Activated CD4-positive, alpha-beta T cell treated with anti-CD3 and anti-CD28 coated beads, Interleukin-2, amount 10 ng/mL, durations not matched to agents 24 days and 14 days (primary cell): Measurements from ENCODE around the gene JAKMIP1. TPM values are rescaled to one million over a fixed set of nuclear protein-coding genes. Genes with fewer than 3 reads are reported as not detected.
"Not testable (repeated sequence)": the region's sequence is repeated elsewhere in the genome, so short reads cannot be mapped to it uniquely, and the experiment has no call there.

Experiments
- DNase-seq: peaks from one replicate; pipeline ENCODE4 v3.0.0; 2022
- H3K27ac Mint-ChIP-seq: one replicate; pipeline ENCODE4 v1.8.0; 2022; ENCODE audit warnings: mild to moderate bottlenecking, mixed read lengths
- H3K27me3 Mint-ChIP-seq: one replicate; pipeline ENCODE4 v1.8.0; 2022; ENCODE audit warnings: mixed read lengths
- H3K36me3 Mint-ChIP-seq: one replicate; pipeline ENCODE4 v1.8.0; 2022; ENCODE audit warnings: low read depth, mild to moderate bottlenecking, mixed read lengths
- H3K4me1 Mint-ChIP-seq: one replicate; pipeline ENCODE4 v1.8.0; 2021; ENCODE audit warnings: mixed read lengths
- H3K4me3 Mint-ChIP-seq: one replicate; pipeline ENCODE4 v1.8.0; 2022; ENCODE audit warnings: mild to moderate bottlenecking, moderate library complexity, mixed read lengths
- H3K9me3 Mint-ChIP-seq: one replicate; pipeline ENCODE4 v1.8.0; 2021; ENCODE audit warnings: mixed read lengths
- intact Hi-C: fragments of 100-400 bp; cut with micrococcal nuclease; formaldehyde crosslinking; loops from one replicate; pipeline ENCODE4 v1.15.1; 2023
- total RNA-seq: library from RNA; stranded (reverse); gene quantifications from 2 replicates; pipeline ENCODE4 v1.2.3, GENCODE V29; 2022

The JAKMIP1 gene
- total RNA-seq, 1 donor from 2014 or later, result 10.3 TPM

- H3K4me3 Mint-ChIP-seq, result no peak overlapping the region
- intact Hi-C loops, result no loop called here
- no peaks in the 10 kb centered on the region for H3K27me3 Mint-ChIP-seq
- DNase-seq, result no peak
- peaks cover 28% of the 10 kb centered on the region for H3K36me3 Mint-ChIP-seq
- H3K4me1 Mint-ChIP-seq, result peaks cover 23% of the 10 kb centered on the region
- peaks cover 6% of the 10 kb centered on the region for H3K9me3 Mint-ChIP-seq
- no peak overlapping the region for H3K27ac Mint-ChIP-seq
These were observed 51.7 kb downstream of the JAKMIP1 start for GRCh38 chr4:6148506-6149205.

DNA sequence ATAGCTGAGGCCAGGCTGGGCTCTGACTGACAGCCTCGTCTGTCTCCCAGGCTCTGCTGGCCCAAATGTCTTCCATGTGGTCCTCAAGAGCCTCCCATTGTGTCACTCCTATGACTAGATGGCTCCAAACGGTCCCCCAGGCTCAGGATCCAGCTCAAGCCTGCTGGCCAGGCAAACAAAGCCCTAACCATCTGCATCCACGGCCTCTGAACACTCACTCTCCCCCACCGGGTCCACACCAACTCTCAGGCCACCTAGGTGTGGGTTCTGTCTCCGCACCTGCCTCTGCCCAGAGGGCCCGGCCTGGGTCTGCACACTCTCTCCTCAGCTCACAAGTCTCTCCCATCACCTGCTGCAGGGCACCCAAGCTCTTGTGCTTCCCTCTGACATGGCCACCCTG, 52.9 kb downstream of the JAKMIP1 start:
- no peak overlapping the region for H3K4me3 Mint-ChIP-seq
- H3K27ac Mint-ChIP-seq, result no peak overlapping the region

GRCh38 chr4:6143603-6144181, 56.7 kb downstream of the JAKMIP1 start:
- H3K9me3 Mint-ChIP-seq, result peaks cover 6% of the 10 kb centered on the region
- intact Hi-C loops, result no loop called here
- DNase-seq, result no peak
- H3K27ac Mint-ChIP-seq, result no peak overlapping the region
- peaks cover 18% of the 10 kb centered on the region for H3K36me3 Mint-ChIP-seq
- H3K4me1 Mint-ChIP-seq, result no peaks in the 10 kb centered on the region
- H3K27me3 Mint-ChIP-seq, result no peaks in the 10 kb centered on the region
- no peak overlapping the region for H3K4me3 Mint-ChIP-seq

More for the DNA sequence above, 52.9 kb downstream of the JAKMIP1 start:
- Mint-ChIP-seq H3K4me1 (peaks cover 14% of the 10 kb centered on the region), H3K9me3 (peaks cover 6% of the 10 kb centered on the region), H3K36me3 (peaks cover 25% of the 10 kb centered on the region), H3K27me3 (no peaks in the 10 kb centered on the region)
- intact Hi-C loops, result no loop called here
- DNase-seq, result no peak

DNA sequence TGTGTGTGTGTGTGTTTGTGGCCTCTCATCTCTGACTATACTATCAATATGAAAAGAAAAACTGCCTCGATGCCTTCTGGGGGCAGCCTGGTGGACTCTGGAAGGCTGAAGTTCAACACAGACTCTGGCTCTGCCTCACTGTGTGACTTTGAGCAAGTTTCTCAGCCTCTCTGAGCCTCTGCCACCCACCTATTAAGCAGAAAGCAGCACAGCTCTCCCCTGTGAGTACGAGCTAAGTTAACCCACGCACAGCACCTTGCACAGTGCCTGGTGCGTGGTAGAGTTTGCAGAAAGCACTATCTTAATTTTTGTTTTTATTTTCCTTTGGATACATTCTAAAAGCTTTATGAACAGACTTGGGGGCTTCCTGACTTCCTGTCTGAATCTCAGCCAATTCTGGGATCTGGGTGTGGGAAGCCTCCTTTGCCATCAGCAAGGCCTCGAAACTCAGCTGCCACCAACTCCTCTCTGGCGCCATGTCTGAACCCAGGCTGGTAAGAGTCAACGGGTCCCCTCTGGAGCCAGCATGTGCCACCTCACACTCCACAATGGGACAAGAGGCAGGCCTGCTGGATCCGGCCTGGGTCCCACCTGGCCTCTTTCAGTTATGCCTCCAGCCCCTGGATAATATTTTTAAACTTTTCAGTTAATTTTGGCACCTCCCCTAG, 57.3 kb downstream of the JAKMIP1 start:
- H3K4me1 Mint-ChIP-seq, result no peaks in the 10 kb centered on the region
- H3K9me3 Mint-ChIP-seq, result peaks cover 6% of the 10 kb centered on the region
- intact Hi-C loops, result no loop called here
- H3K36me3 Mint-ChIP-seq, result peaks cover 16% of the 10 kb centered on the region
- no peak overlapping the region for H3K4me3 Mint-ChIP-seq
- no peaks in the 10 kb centered on the region for H3K27me3 Mint-ChIP-seq
- no peak for DNase-seq
- no peak overlapping the region for H3K27ac Mint-ChIP-seq

GRCh38 chr4:6142511-6142910, 57.8 kb downstream of the JAKMIP1 start:
- Mint-ChIP-seq H3K9me3 (peaks cover 6% of the 10 kb centered on the region), H3K27ac (no peak overlapping the region), H3K27me3 (no peaks in the 10 kb centered on the region), H3K36me3 (peaks cover 13% of the 10 kb centered on the region), H3K4me1 (no peaks in the 10 kb centered on the region), H3K4me3 (no peak overlapping the region)
- DNase-seq, result no peak
- intact Hi-C loops, result no loop called here

DNA sequence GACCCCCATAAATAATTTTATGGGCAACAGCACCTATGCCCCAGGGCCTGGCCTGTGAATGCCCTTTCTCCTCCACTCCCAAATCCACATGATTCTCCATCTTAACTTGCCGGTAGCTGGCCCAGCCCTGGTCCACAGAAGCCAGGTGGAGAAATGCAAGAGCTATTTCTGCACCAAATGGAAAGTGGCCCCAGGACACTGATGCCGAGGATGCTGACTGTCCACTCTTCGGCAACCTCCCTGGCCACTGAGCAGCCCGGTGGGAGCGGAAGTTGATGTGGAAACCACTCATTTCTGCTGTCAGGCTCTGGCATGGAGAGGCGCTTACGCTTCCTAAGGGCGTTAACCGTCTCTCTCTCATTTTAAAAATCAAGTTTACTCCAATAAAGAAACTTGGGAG, 58.8 kb downstream of the JAKMIP1 start:
- no peaks in the 10 kb centered on the region for H3K27me3 Mint-ChIP-seq

GRCh38 chr4:6141021-6141420, 59.3 kb downstream of the JAKMIP1 start:
- DNase-seq, H3K27me3 Mint-ChIP-seq, intact Hi-C loops, H3K9me3 Mint-ChIP-seq, H3K4me1 Mint-ChIP-seq, H3K4me3 Mint-ChIP-seq, H3K27ac Mint-ChIP-seq: not testable (repeated sequence)
- peaks cover 15% of the 10 kb centered on the region for H3K36me3 Mint-ChIP-seq

More for the DNA sequence above, 58.8 kb downstream of the JAKMIP1 start:
- Mint-ChIP-seq H3K4me3 (no peak overlapping the region), H3K36me3 (peaks cover 15% of the 10 kb centered on the region), H3K27ac (no peak overlapping the region), H3K4me1 (no peaks in the 10 kb centered on the region), H3K9me3 (peaks cover 6% of the 10 kb centered on the region)
- intact Hi-C loops, result no loop called here
- DNase-seq, result no peak

- no peaks in the 10 kb centered on the region for H3K9me3 Mint-ChIP-seq
- intact Hi-C loops, result loop anchor here (10.0 kb wide), 1 partner anchor 187 kb away; no protein-coding TSS in a partner anchor
- peaks cover 11% of the 10 kb centered on the region for H3K4me1 Mint-ChIP-seq
- no peaks in the 10 kb centered on the region for H3K27me3 Mint-ChIP-seq
- H3K27ac Mint-ChIP-seq, result no peak overlapping the region
- no peak overlapping the region for H3K4me3 Mint-ChIP-seq
- no peak for DNase-seq
- peaks cover 14% of the 10 kb centered on the region for H3K36me3 Mint-ChIP-seq
These were observed 62.6 kb downstream of the JAKMIP1 start for GRCh38 chr4:6137747-6138135.

DNA sequence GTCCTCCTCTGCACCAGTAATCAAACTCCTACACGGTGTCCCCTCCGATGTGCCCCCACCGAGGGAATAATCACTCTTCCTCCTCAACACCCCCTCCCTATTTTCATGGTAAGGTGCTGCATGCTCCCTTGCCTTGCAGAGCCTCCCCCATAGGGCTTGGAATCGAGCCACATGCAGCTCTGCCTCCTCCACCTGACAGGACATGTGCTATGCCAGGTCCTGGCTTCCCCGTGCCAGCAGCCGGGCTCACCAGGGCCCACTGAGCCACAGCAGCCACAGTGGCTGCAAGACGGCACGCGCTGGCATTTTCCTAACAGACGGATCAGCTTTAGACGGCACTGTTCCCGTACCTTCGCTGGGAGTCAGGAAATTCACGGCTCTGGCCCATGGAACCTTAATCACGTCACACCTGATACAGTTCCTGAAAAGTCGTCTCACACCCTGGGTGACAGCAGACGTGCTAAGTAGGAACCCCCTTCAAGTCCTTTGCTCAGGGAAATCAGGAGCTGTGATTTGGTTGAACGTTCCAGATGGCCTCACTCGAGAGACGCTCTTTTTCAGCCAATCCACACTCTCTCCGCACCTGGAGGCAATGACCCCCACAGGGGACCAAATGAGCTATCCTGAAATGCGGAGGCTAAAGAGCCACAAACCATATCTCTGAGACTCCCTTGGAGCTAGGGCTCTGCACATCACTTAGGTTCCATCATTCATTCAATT, 63.2 kb downstream of the JAKMIP1 start:
- no peak for DNase-seq
- Mint-ChIP-seq H3K36me3 (peaks cover 14% of the 10 kb centered on the region), H3K4me1 (peaks cover 11% of the 10 kb centered on the region), H3K9me3 (no peaks in the 10 kb centered on the region), H3K4me3 (no peak overlapping the region), H3K27me3 (no peaks in the 10 kb centered on the region), H3K27ac (no peak overlapping the region)
- intact Hi-C loops, result loop anchor here (10.0 kb wide), 1 partner anchor 188 kb away; no protein-coding TSS in a partner anchor

DNA sequence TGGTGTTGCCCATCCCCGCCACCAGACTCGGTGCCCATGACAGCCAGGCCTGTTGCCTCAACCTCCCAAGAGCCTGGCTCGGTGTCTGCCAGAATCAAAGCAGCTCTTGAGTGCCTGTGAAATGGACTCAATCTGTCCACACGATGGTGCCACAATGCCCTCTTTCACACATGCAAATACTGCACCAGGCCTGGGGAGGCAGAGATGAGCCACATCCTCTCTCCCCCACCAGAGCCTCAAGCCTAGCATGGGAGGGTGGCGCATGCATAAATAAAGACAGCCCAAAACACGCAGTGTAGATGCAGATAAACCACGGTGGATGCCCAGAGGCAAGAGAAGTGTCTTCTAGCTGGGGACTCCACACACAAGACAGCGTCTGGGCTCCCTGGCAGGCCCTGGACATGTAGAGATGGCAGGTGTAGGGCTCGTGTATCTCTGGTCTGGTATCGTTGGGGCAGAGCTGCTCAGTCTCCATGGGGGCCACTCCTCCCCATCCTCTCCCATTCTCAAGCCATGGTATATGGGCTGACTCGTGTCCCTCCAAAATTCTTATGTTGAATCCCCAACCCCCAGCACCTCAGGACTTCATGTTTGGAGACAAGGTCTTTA, 65.6 kb downstream of the JAKMIP1 start:
- intact Hi-C loops, result loop anchor here (5.0 to 10.0 kb wide), 2 partner anchors 43 to 190 kb away; no protein-coding TSS in a partner anchor
- peak; percentile 83 for DNase-seq
- Mint-ChIP-seq H3K27ac (peak overlapping the region; percentile 39), H3K9me3 (no peaks in the 10 kb centered on the region), H3K4me3 (no peak overlapping the region), H3K27me3 (no peaks in the 10 kb centered on the region), H3K36me3 (peaks cover 14% of the 10 kb centered on the region), H3K4me1 (peaks cover 15% of the 10 kb centered on the region)

- no peak for DNase-seq
- Mint-ChIP-seq H3K9me3 (no peaks in the 10 kb centered on the region), H3K27ac (no peak overlapping the region), H3K36me3 (peaks cover 11% of the 10 kb centered on the region), H3K4me1 (peaks cover 17% of the 10 kb centered on the region), H3K27me3 (no peaks in the 10 kb centered on the region), H3K4me3 (no peak overlapping the region)
- intact Hi-C loops, result loop anchor here (5.0 to 10.0 kb wide), 2 partner anchors 45 to 192 kb away; no protein-coding TSS in a partner anchor
These were observed 67.6 kb downstream of the JAKMIP1 start for GRCh38 chr4:6132716-6133115.

GRCh38 chr4:6128221-6128850, 72.0 kb downstream of the JAKMIP1 start:
- no peak overlapping the region for H3K27ac Mint-ChIP-seq
- H3K27me3 Mint-ChIP-seq, result no peaks in the 10 kb centered on the region
- no peaks in the 10 kb centered on the region for H3K9me3 Mint-ChIP-seq
- DNase-seq, result no peak
- intact Hi-C loops, result no loop called here
- H3K36me3 Mint-ChIP-seq, result no peaks in the 10 kb centered on the region
- H3K4me3 Mint-ChIP-seq, result no peak overlapping the region
- peaks cover 6% of the 10 kb centered on the region for H3K4me1 Mint-ChIP-seq
